SK-N-SH treated with all-trans-retinoic acid at 6 μM for 48 hours (cell line): Measurements from ENCODE around the gene SLC35E4.

Experiments
- ARNTL ChIP-seq: fragments of 450-650 bp; formaldehyde crosslinking; IDR thresholded peaks from 2 replicates; pipeline ENCODE4 v1.5.0; 2020; ENCODE audit warnings: low read depth, mild to moderate bottlenecking, moderate library complexity, borderline replicate concordance
- CSDC2 ChIP-seq: fragments of 250-450 bp; sonication (Bioruptor Pico); IDR thresholded peaks from 2 replicates; pipeline ENCODE4 v1.5.0; 2020; ENCODE audit warnings: mild to moderate bottlenecking, moderate library complexity
- ESRRG ChIP-seq: fragments of 250-450 bp; sonication (Bioruptor Pico); IDR thresholded peaks from 2 replicates; pipeline ENCODE4 v1.6.1; 2021; ENCODE audit warnings: mild to moderate bottlenecking
- GLIS3 ChIP-seq: fragments of 250-450 bp; sonication (Bioruptor Pico); IDR thresholded peaks from 2 replicates; pipeline ENCODE4 v1.5.0; 2020; ENCODE audit warnings: mild to moderate bottlenecking, moderate library complexity
- OSR1 ChIP-seq: fragments of 250-450 bp; sonication (Bioruptor Pico); IDR thresholded peaks from 2 replicates; pipeline ENCODE4 v1.8.0; 2022; ENCODE audit warnings: moderate library complexity, mild to moderate bottlenecking, inconsistent platforms
- PPARA ChIP-seq: fragments of 250-450 bp; sonication (Bioruptor Pico); IDR thresholded peaks from 2 replicates; pipeline ENCODE4 v1.5.0; 2020; ENCODE audit warnings: mild to moderate bottlenecking, borderline replicate concordance
- RARB ChIP-seq: fragments of 250-450 bp; sonication (Bioruptor Pico); IDR thresholded peaks from 2 replicates; pipeline ENCODE4 v1.8.0; 2021; ENCODE audit warnings: mild to moderate bottlenecking, moderate library complexity
- ZC3H10 ChIP-seq: fragments of 250-450 bp; sonication (Bioruptor Pico); IDR thresholded peaks from 2 replicates; pipeline ENCODE4 v1.5.1; 2021; ENCODE audit warnings: mild to moderate bottlenecking, moderate library complexity
- ZFP3 ChIP-seq: fragments of 250-450 bp; sonication (Bioruptor Pico); IDR thresholded peaks from 2 replicates; pipeline ENCODE4 v1.5.0; 2020; ENCODE audit warnings: mild to moderate bottlenecking, moderate library complexity
- ZFP30 ChIP-seq: fragments of 450-650 bp; formaldehyde crosslinking; IDR thresholded peaks from 2 replicates; pipeline ENCODE4 v1.5.0; 2022; ENCODE audit warnings: mild to moderate bottlenecking, moderate library complexity
- ZNF8 ChIP-seq: fragments of 450-650 bp; formaldehyde crosslinking; IDR thresholded peaks from 2 replicates; pipeline ENCODE4 v1.5.0; 2020; ENCODE audit warnings: mild to moderate bottlenecking, moderate library complexity
- TF ChIP-seq, protein P1 (sequence below): fragments of 250-450 bp; sonication (Bioruptor Pico); IDR thresholded peaks from 2 replicates; pipeline ENCODE4 v1.8.0; 2021; ENCODE audit warnings: low read depth, mild to moderate bottlenecking, moderate library complexity, borderline replicate concordance
- TF ChIP-seq, protein P2 (sequence below): fragments of 250-450 bp; sonication (Bioruptor Pico); IDR thresholded peaks from 2 replicates; pipeline ENCODE4 v1.8.0; 2020; ENCODE audit warnings: mild to moderate bottlenecking, moderate library complexity, borderline replicate concordance
- TF ChIP-seq, protein P3 (sequence below): fragments of 250-450 bp; sonication (Bioruptor Pico); IDR thresholded peaks from 2 replicates; pipeline ENCODE4 v1.5.1; 2021; ENCODE audit warnings: mild to moderate bottlenecking, moderate library complexity

DNA sequence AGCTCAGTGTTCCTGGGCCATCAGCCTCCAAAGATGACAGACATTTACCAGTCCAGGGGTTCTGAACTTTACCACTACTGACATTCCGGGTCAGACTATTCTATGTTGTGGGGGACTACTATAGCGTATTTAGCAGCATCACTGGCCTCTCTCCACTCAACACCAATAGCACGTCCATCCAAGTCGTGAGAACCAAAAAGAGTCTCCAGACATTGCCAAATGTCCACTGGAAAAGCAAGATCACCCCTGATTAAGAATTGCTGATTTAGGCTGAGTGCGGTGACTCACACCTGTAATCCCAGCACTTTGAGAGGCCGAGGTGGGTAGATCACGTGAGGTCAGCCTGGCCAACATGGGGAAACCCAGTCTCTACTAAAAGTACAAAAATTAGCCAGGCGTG, 49.2 kb upstream of the SLC35E4 start:
- no peak for TF ChIP-seq ZNF8 (CRISPR knock-in tag)
- no peak for TF ChIP-seq ZFP3 (CRISPR knock-in tag)
- TF ChIP-seq, protein P1, sequence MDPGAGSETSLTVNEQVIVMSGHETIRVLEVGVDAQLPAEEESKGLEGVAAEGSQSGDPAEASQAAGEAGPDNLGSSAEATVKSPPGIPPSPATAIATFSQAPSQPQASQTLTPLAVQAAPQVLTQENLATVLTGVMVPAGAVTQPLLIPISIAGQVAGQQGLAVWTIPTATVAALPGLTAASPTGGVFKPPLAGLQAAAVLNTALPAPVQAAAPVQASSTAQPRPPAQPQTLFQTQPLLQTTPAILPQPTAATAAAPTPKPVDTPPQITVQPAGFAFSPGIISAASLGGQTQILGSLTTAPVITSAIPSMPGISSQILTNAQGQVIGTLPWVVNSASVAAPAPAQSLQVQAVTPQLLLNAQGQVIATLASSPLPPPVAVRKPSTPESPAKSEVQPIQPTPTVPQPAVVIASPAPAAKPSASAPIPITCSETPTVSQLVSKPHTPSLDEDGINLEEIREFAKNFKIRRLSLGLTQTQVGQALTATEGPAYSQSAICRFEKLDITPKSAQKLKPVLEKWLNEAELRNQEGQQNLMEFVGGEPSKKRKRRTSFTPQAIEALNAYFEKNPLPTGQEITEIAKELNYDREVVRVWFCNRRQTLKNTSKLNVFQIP (CRISPR knock-in tag) = no peak
- TF ChIP-seq, protein P2, sequence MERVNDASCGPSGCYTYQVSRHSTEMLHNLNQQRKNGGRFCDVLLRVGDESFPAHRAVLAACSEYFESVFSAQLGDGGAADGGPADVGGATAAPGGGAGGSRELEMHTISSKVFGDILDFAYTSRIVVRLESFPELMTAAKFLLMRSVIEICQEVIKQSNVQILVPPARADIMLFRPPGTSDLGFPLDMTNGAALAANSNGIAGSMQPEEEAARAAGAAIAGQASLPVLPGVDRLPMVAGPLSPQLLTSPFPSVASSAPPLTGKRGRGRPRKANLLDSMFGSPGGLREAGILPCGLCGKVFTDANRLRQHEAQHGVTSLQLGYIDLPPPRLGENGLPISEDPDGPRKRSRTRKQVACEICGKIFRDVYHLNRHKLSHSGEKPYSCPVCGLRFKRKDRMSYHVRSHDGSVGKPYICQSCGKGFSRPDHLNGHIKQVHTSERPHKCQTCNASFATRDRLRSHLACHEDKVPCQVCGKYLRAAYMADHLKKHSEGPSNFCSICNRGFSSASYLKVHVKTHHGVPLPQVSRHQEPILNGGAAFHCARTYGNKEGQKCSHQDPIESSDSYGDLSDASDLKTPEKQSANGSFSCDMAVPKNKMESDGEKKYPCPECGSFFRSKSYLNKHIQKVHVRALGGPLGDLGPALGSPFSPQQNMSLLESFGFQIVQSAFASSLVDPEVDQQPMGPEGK (CRISPR knock-in tag) = no peak
- no peak for TF ChIP-seq ARNTL (CRISPR knock-in tag)
- TF ChIP-seq ESRRG = no peak
- no peak for TF ChIP-seq OSR1 (CRISPR knock-in tag)
- no peak for TF ChIP-seq RARB (CRISPR knock-in tag)
- no peak for TF ChIP-seq GLIS3
- no peak for TF ChIP-seq ZFP30
- TF ChIP-seq, protein P3, sequence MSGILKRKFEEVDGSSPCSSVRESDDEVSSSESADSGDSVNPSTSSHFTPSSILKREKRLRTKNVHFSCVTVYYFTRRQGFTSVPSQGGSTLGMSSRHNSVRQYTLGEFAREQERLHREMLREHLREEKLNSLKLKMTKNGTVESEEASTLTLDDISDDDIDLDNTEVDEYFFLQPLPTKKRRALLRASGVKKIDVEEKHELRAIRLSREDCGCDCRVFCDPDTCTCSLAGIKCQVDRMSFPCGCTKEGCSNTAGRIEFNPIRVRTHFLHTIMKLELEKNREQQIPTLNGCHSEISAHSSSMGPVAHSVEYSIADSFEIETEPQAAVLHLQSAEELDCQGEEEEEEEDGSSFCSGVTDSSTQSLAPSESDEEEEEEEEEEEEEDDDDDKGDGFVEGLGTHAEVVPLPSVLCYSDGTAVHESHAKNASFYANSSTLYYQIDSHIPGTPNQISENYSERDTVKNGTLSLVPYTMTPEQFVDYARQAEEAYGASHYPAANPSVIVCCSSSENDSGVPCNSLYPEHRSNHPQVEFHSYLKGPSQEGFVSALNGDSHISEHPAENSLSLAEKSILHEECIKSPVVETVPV (CRISPR knock-in tag) = no peak
- no peak for TF ChIP-seq PPARA
- TF ChIP-seq CSDC2 (CRISPR knock-in tag) = no peak
- no peak for TF ChIP-seq ZC3H10 (CRISPR knock-in tag)
